GM23248 (cell line): Measurements from ENCODE around the gene RAI1. TPM values are rescaled to one million over a fixed set of nuclear protein-coding genes. Genes with fewer than 3 reads are reported as not detected.
"Not testable (repeated sequence)": the region's sequence is repeated elsewhere in the genome, so short reads cannot be mapped to it uniquely, and the experiment has no call there.

Experiments
- DNase-seq: peaks from one replicate; pipeline ENCODE4 v3.0.0-alpha.2; 2015
- H2AFZ ChIP-seq: fragments of 200-600 bp; sonication (generic); 2 replicates; pipeline ENCODE4 v1.6.1; 2016; ENCODE audit warnings: antibody characterized with exemption
- H3F3A ChIP-seq: fragments of 200-600 bp; sonication (generic); 2 replicates; pipeline ENCODE4 v1.6.1; 2016; ENCODE audit warnings: mild to moderate bottlenecking, antibody characterized with exemption, mixed run types; ENCODE audit not compliant: insufficient read depth
- H3K27ac ChIP-seq: fragments of 200-600 bp; sonication (generic); 2 replicates; pipeline ENCODE4 v1.5.1; 2016; ENCODE audit warnings: mild to moderate bottlenecking
- H3K27me3 ChIP-seq: fragments of 200-600 bp; sonication (generic); replicated peaks from 2 replicates; pipeline ENCODE4 v1.6.1; 2016; ENCODE audit warnings: mild to moderate bottlenecking; ENCODE audit not compliant: insufficient read depth
- H3K36me3 ChIP-seq: fragments of 200-600 bp; sonication (generic); 2 replicates; pipeline ENCODE4 v1.6.1; 2016; ENCODE audit warnings: low read depth, mild to moderate bottlenecking
- H3K4me1 ChIP-seq: fragments of 200-600 bp; sonication (generic); 2 replicates; pipeline ENCODE4 v1.6.1; 2016; ENCODE audit warnings: mild to moderate bottlenecking; ENCODE audit not compliant: insufficient read depth
- H3K4me2 ChIP-seq: fragments of 200-600 bp; sonication (generic); one replicate; pipeline ENCODE4 v1.6.1; 2016; ENCODE audit warnings: mild to moderate bottlenecking; ENCODE audit not compliant: unreplicated experiment
- H3K4me3 ChIP-seq: fragments of 200-600 bp; sonication (generic); 2 replicates; pipeline ENCODE4 v1.5.1; 2016; ENCODE audit warnings: mild to moderate bottlenecking
- H3K79me2 ChIP-seq: fragments of 200-600 bp; sonication (generic); 2 replicates; pipeline ENCODE4 v1.6.1; 2016; ENCODE audit warnings: mild to moderate bottlenecking; ENCODE audit not compliant: insufficient read depth
- H3K9ac ChIP-seq: fragments of 200-600 bp; sonication (generic); 2 replicates; pipeline ENCODE4 v1.6.1; 2016; ENCODE audit warnings: mild to moderate bottlenecking
- H3K9me2 ChIP-seq: fragments of 200-600 bp; sonication (generic); 2 replicates; pipeline ENCODE4 v1.6.1; 2016; ENCODE audit warnings: mixed run types, mild to moderate bottlenecking, moderate library complexity; ENCODE audit not compliant: insufficient read depth
- H3K9me3 ChIP-seq: fragments of 200-600 bp; sonication (generic); one replicate; pipeline ENCODE4 v1.6.1; 2017; ENCODE audit warnings: low read depth
- H4K20me1 ChIP-seq: fragments of 200-600 bp; sonication (generic); 2 replicates; pipeline ENCODE4 v1.6.0; 2016; ENCODE audit not compliant: insufficient read depth
- EZH2 ChIP-seq: fragments of 200-600 bp; sonication (generic); IDR thresholded peaks from 2 replicates; pipeline ENCODE4 v1.6.1; 2018; ENCODE audit warnings: antibody characterized with exemption, mild to moderate bottlenecking; ENCODE audit not compliant: insufficient read depth, poor library complexity, severe bottlenecking
- EZH2phosphoT487 ChIP-seq: fragments of 200-600 bp; sonication (generic); IDR thresholded peaks from 2 replicates; pipeline ENCODE4 v1.6.1; 2018; ENCODE audit warnings: antibody characterized with exemption, moderate library complexity, mild to moderate bottlenecking, low read depth; ENCODE audit not compliant: insufficient read depth
- WGBS, 2 experiments: methylation state at CpG; one replicate each; pipeline ENCODE4 v1.1.6; 2015 to 2017; ENCODE audit warnings: low lambda C conversion rate in 2 of 2, low coverage in 1 of 2; ENCODE audit errors: missing lambda C conversion rate in 2 of 2; 5-methylcytosine and 5-hydroxymethylcytosine counted together
- in situ Hi-C: fragments of 300-500 bp; cut with MboI; formaldehyde crosslinking; loops from 2 replicates; pipeline ENCODE4 v1.15.0; 2020
- polyA plus RNA-seq: library from polyadenylated mRNA; unstranded; fragments of >200 nt; fragmentation: Nextera tagmentation; extraction: Ambion mirVana; gene quantifications from 2 replicates; pipeline ENCODE4 v1.2.1, GENCODE V29; 2016
- total RNA-seq: library from RNA; depleted of rRNA; stranded (reverse); fragments of >200 nt; shearing (Covaris generic); gene quantifications from 2 replicates; pipeline ENCODE4 v1.2.3, GENCODE V29; 2014

RAI1 gene
- total and polyA plus RNA-seq, 2 experiments from 2014 or later: 5.2 to 9.1 TPM

- peaks cover 7% of the 10 kb centered on the region; the same call in 1 of the 2 replicates for H3K27me3 ChIP-seq
- H3K4me1 ChIP-seq: no peaks in the 10 kb centered on the region
- H3K9me2 ChIP-seq: no peaks in the 10 kb centered on the region
- no peak for DNase-seq
- no peak for TF ChIP-seq EZH2
- TF ChIP-seq EZH2phosphoT487: no peak
- no peak overlapping the region for H3K4me3 ChIP-seq
- no peak overlapping the region for H3K4me2 ChIP-seq
- H3K79me2 ChIP-seq: no peaks in the 10 kb centered on the region
- no peak overlapping the region for H3K9ac ChIP-seq
- H3K27ac ChIP-seq: no peak overlapping the region
- H3K9me3 ChIP-seq: no peaks in the 10 kb centered on the region
- H4K20me1 ChIP-seq: no peaks in the 10 kb centered on the region
- in situ Hi-C loops: no loop called here
- no peak overlapping the region for H2AFZ ChIP-seq
- WGBS, 2 experiments: 61 to 66% methylated on average over 5 of the region's 5 CpGs
- no peaks in the 10 kb centered on the region for H3F3A ChIP-seq
- H3K36me3 ChIP-seq: no peaks in the 10 kb centered on the region
Measured at GRCh38 chr17:17636272-17636885, 44.9 kb upstream of the RAI1 start.

GRCh38 chr17:17638467-17638866, 42.8 kb upstream of the RAI1 start:
- in situ Hi-C loops: no loop called here
- WGBS, 2 experiments: 84 to 90% methylated on average over 2 of the region's 2 CpGs
- Histone ChIP-seq H3K9me2 (no peaks in the 10 kb centered on the region), H3K27me3 (no peaks in the 10 kb centered on the region), H3K9me3 (no peaks in the 10 kb centered on the region), H3K36me3 (no peaks in the 10 kb centered on the region), H3K4me2 (no peak overlapping the region), H3K79me2 (no peaks in the 10 kb centered on the region), H3K4me3 (no peak overlapping the region), H3F3A (no peaks in the 10 kb centered on the region), H3K4me1 (no peaks in the 10 kb centered on the region), H2AFZ (no peak overlapping the region), H4K20me1 (no peaks in the 10 kb centered on the region), H3K27ac (no peak overlapping the region), H3K9ac (no peak overlapping the region)
- TF ChIP-seq EZH2 (no peak), EZH2phosphoT487 (no peak)
- DNase-seq: no peak

GRCh38 chr17:17639661-17640270, 41.5 kb upstream of the RAI1 start:
- not testable (repeated sequence) for DNase-seq

DNA sequence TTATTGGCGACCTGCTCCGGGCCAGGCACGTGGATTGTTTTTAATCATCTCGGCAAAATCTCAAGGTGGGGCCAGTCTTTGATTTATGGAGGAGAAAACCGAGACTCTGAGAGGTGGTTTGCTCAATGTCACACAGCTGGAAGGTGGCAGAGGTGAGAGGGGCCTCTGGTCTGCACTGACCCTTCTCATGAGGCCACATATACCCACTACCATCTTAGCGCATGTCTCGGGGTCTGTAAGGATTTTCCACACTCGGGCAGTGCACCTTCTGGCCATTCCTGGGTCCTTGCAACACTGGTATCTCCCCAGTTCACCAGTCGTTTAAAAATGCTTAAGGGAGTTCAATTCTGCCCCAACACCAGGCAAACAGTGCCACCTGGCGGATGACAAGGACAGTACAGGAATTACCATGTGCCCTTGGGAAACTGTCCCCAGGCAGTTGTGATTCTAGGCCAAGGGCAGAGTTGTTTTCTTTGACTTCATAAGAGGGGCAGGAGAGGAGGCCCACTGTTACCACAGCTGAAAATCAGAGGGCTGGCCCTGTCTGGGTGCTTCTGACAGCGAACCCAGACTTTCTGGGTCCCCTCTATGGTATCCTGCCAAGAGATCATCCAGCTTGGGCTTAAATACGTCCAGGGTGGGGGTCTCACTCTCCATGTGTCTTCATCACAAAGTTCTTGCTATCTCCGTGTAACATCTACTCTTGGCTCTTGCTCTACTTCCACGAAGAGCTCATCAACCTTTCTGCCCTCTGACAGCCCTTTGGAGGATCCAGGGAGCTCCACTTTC, 39.4 kb upstream of the RAI1 start:
- H3K27ac ChIP-seq: no peak overlapping the region

More at GRCh38 chr17:17639661-17640270, 41.5 kb upstream of the RAI1 start:
- H3K9ac ChIP-seq, H3K9me3 ChIP-seq, H3K36me3 ChIP-seq, H2AFZ ChIP-seq, H3K79me2 ChIP-seq, H3K27me3 ChIP-seq, H3K27ac ChIP-seq, H3K9me2 ChIP-seq, H3K4me3 ChIP-seq, H3K4me1 ChIP-seq, H3F3A ChIP-seq, H3K4me2 ChIP-seq, H4K20me1 ChIP-seq: not testable (repeated sequence)
- 29 to 41% methylated on average over 5 to 9 of the region's 9 CpGs for WGBS, 2 experiments
- in situ Hi-C loops: loop anchor here (10.0 kb wide), 1 partner anchor 285 kb away; no protein-coding TSS in a partner anchor

DNA sequence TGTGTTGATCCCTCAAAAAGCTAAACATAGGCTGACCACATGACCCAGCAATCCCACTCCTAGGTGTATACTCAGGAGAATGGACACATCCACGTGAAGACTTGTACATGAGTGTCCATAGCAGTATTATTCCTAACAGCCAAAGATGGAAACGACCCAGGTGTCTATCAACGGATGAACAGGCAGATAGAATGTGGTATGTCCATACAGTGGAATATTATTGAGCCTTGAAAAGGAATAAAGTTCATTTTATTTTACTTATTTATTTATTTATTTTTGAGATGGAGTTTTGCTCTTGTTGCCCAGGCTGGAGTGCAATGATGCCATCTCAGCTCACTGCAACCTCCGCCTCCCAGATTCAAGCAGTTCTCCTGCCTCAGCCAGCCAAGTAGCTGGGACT, 36.1 kb upstream of the RAI1 start:
- H3K36me3 ChIP-seq, H3K4me1 ChIP-seq, H2AFZ ChIP-seq, H3K27ac ChIP-seq, H3K79me2 ChIP-seq, H3K9me3 ChIP-seq, H3K4me3 ChIP-seq, H3K27me3 ChIP-seq, H3K9ac ChIP-seq, H3F3A ChIP-seq, H4K20me1 ChIP-seq, H3K4me2 ChIP-seq, DNase-seq, H3K9me2 ChIP-seq: not testable (repeated sequence)
- in situ Hi-C loops: loop anchor here (10.0 kb wide), 1 partner anchor 290 kb away; no protein-coding TSS in a partner anchor
- 36 to 48% methylated on average over 4 of the region's 4 CpGs for WGBS, 2 experiments

More for the DNA sequence above, 39.4 kb upstream of the RAI1 start:
- H3K4me2 ChIP-seq: no peak overlapping the region
- H3K4me3 ChIP-seq: no peak overlapping the region
- no peaks in the 10 kb centered on the region for H3K9me3 ChIP-seq
- TF ChIP-seq EZH2 (no peak), EZH2phosphoT487 (no peak)
- H3K27me3 ChIP-seq: no peaks in the 10 kb centered on the region
- H3K4me1 ChIP-seq: no peaks in the 10 kb centered on the region
- 9% methylated on average over 14 of the region's 14 CpGs for WGBS, 2 experiments
- H3K79me2 ChIP-seq: no peaks in the 10 kb centered on the region
- no peaks in the 10 kb centered on the region for H3F3A ChIP-seq
- peak; percentile 78 for DNase-seq
- no peak overlapping the region for H2AFZ ChIP-seq
- no peaks in the 10 kb centered on the region for H4K20me1 ChIP-seq
- no peak overlapping the region for H3K9ac ChIP-seq
- in situ Hi-C loops: loop anchor here (10.0 kb wide), 1 partner anchor 287 kb away; no protein-coding TSS in a partner anchor
- H3K9me2 ChIP-seq: no peaks in the 10 kb centered on the region
- no peaks in the 10 kb centered on the region for H3K36me3 ChIP-seq
